Esophagus muscularis mucosa (tissue), 3 donors: ENCODE measurements around the gene ANK3.

Source experiments
- CTCF ChIP-seq, 3 experiments: fragments of 200-600 bp in 2 of 3; fragments of 450-650 bp in 1 of 3; sonication (generic) in 2 of 3; IDR thresholded peaks; one replicate each; pipeline ENCODE4 v1.5.1; 2017 to 2019; ENCODE audit warnings: antibody characterized with exemption in 3 of 3, mild to moderate bottlenecking in 2 of 3, moderate library complexity in 1 of 3
- EP300 ChIP-seq: sonication (generic); formaldehyde crosslinking; IDR thresholded peaks from one replicate; pipeline ENCODE4 v1.6.1; 2017; ENCODE audit warnings: antibody characterized with exemption

GRCh38 chr10:60170250-60170649, 219.4 kb downstream of the ANK3 start:
- TF ChIP-seq CTCF (IDR thresholded peaks at IDR 0.05), result no peak
- no peak for TF ChIP-seq EP300
